Motor neuron (in vitro differentiated cells): ENCODE data around the gene CARS1. TPM values are rescaled to one million over a fixed set of nuclear protein-coding genes. Genes with fewer than 3 reads are reported as not detected.
"Not testable (repeated sequence)": the region's sequence is repeated elsewhere in the genome, so short reads cannot be mapped to it uniquely, and the experiment has no call there.

ENCODE experiments used
- ATAC-seq, 8 experiments: fragments of 200-7000 bp; cut with Tn5 transposase; replicated peaks in 6 of 8; 2 replicates each; pipeline ENCODE4 v1.8.0; 2021; ENCODE audit warnings: mild to moderate bottlenecking in 8 of 8, moderate library complexity in 8 of 8
- H3K27ac ChIP-seq, 2 donors: fragments of 250-450 bp; sonication (Bioruptor Pico); 2 replicates each; pipeline ENCODE4 v1.9.0; 2021; ENCODE audit warnings: antibody characterized with exemption in 2 of 2, mild to moderate bottlenecking in 2 of 2, moderate library complexity in 1 of 2
- H3K4me1 ChIP-seq, 2 donors: fragments of 250-450 bp; sonication (Bioruptor Pico); replicated peaks in 1 of 2; 2 replicates each; pipeline ENCODE4 v1.6.1; 2021; ENCODE audit warnings: antibody characterized with exemption in 2 of 2, mild to moderate bottlenecking in 2 of 2, moderate library complexity in 1 of 2
- H3K4me3 ChIP-seq, 5 donors: fragments of 250-450 bp; sonication (Bioruptor Pico); 2 replicates each; pipeline ENCODE4 v1.9.0; 2021; ENCODE audit warnings: antibody characterized with exemption in 5 of 5, mild to moderate bottlenecking in 5 of 5, moderate library complexity in 4 of 5
- WGBS, 10 experiments: fragments of 450-650 bp; shearing (Covaris generic); methylation state at CpG; one replicate each; pipeline ENCODE4 v1.0.0; 2022; 5-methylcytosine and 5-hydroxymethylcytosine counted together
- in situ Hi-C, 9 experiments: fragments of 400-800 bp; cut with MboI; loops; one replicate each; pipeline ENCODE4 v1.15.0; 2021; ENCODE audit warnings: low sequenced_read_pairs in 9 of 9, low pct_unique_long_range_greater_than_20kb in 2 of 9; ENCODE audit not compliant: unreplicated experiment in 9 of 9
- total RNA-seq, 8 experiments: library from RNA; unstranded; fragments of 300-600 nt; gene quantifications; 2 replicates each; pipeline versions ENCODE4 v1.2.3 to v1.2.4, GENCODE V29; 2022

The CARS1 gene
- total RNA-seq, 8 experiments from 2014 or later: 37.9 to 119 (median 65.5) TPM

DNA sequence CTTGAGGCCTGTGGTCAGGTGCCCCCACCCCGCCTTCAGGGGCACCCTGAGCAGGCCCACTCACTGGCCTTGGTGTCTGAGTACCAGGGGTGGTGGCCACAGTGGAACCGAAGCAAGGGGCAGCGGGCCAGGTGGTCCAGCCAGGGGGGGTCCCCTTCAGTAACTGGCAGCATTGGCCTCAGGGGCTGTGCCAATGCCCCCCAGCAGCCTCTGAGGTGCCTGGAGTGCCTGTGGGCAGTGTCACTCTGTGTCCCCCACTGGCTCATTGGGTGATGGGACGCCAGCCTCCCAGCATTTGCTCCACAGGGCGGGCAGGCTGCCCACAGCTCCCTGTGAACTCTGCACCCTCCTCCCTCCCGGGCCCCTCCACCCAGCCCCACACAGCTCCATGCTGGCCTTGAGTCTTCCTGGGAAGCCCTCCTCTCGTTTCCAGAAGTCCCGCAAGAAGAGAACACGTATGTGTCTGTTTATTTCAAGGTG lies 29.5 kb upstream of the CARS1 start:
- Histone ChIP-seq H3K4me3 (no peak overlapping the region), H3K27ac (no peak overlapping the region), H3K4me1 (no peaks in the 10 kb centered on the region)
- 0 to 100% methylated on average over 1 to 2 of the region's 9 CpGs; no CpG with 5 or more reads in 8 of the 10 experiments for WGBS, 10 experiments
- no peak for ATAC-seq
- in situ Hi-C loops: no loop called here

DNA sequence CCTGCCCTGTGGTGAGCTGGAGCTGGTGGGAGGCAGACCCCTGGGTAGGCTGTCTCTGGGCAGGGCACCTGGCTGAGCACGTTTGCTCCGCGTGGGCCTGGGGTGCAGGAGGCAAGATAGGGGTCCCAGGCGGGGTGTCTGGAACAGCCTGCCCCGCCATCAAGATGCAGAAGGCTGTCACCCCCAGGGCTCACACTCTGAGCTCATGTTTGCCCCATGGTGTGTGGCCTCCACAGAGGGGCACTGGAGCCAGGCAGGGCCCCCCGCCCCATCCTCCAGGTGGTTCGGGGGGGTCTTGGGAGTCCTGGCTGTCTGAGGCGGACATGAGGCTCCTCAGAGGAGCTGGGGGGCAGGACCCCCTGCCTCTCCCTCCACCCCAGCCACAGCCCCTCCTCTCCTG lies 28.9 kb upstream of the CARS1 start:
- in situ Hi-C loops: no loop called here
- ATAC-seq: peak in 1 of 8 experiments; percentile 12
- Histone ChIP-seq H3K4me3 (no peak overlapping the region), H3K4me1 (no peaks in the 10 kb centered on the region), H3K27ac (no peak overlapping the region)
- 50 to 82% methylated on average over 2 to 3 of the region's 8 CpGs; no CpG with 5 or more reads in 8 of the 10 experiments for WGBS, 10 experiments

DNA sequence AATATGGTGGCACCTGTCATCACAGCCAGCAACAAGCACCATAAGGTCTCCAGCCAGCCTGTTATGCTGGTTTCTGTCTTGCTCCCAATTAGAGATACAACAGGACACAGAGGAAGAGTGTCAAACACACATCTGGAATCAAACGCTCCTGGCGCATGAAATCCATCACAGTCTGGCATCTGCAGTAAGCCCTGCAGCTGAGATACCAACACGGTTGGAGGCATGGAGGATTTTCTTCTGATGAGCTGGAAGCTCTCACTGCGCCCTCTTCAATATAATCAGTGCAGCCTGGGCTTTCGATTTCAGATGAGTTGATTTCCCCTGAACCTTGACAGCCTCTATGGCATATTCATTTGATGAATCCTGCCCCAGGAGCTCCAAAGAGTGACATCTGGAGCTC lies 27.8 kb upstream of the CARS1 start:
- no peak overlapping the region for H3K4me3 ChIP-seq
- in situ Hi-C loops: no loop called here
- WGBS, 10 experiments: 0 to 100% (median 70%) methylated on average over 1 to 5 of the region's 5 CpGs; no CpG with 5 or more reads in 4 of the 10 experiments
- no peak overlapping the region for H3K27ac ChIP-seq
- ATAC-seq: peak in 2 of 8 experiments; percentile 7 to 27
- no peaks in the 10 kb centered on the region for H3K4me1 ChIP-seq

DNA sequence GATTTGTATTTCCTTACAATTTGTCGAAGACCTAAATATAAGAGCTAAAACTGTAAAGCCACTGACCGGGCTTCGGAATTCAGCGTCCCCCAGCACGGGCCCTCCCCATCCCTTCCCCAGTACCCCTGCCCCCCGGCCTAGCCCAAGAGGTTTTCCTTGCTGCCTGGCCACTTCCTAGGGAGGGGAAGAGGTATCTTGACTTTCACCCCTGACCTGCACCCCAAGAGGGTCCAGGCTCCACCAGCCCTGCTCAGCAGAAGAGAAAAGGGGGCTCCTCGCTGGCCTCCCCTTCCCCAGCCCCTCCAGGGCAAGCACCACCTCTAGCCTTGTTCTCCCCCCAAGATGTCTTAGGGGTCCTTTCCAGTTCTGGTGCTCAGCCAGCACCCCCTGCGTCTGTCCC lies 26.1 kb upstream of the CARS1 start:
- 76 to 87% methylated on average over 2 to 3 of the region's 8 CpGs; no CpG with 5 or more reads in 8 of the 10 experiments for WGBS, 10 experiments
- in situ Hi-C loops: no loop called here
- no peaks in the 10 kb centered on the region for H3K4me1 ChIP-seq
- no peak overlapping the region for H3K4me3 ChIP-seq
- no peak overlapping the region for H3K27ac ChIP-seq
- no peak for ATAC-seq

DNA sequence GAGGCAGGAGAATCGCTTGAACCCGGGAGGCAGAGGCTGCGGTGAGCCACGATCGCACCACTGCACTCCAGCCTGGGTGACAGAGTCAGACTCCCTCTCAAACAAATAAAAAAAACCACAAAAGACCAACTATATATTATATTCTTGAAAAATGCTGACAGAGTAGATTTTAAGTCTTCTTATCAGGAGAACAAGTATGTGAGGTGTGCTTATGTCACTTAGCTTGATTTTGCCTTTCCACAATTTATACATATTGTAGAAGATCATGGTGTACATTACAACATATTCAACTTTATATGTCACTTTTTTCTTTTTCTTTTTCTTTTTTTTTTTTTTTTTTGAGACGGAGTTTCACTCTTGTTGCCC lies 24.1 kb upstream of the CARS1 start:
- H3K27ac ChIP-seq: no peak overlapping the region
- 33 to 100% (median 83%) methylated on average over 1 to 6 of the region's 6 CpGs; no CpG with 5 or more reads in 3 of the 10 experiments for WGBS, 10 experiments
- no peak for ATAC-seq

DNA sequence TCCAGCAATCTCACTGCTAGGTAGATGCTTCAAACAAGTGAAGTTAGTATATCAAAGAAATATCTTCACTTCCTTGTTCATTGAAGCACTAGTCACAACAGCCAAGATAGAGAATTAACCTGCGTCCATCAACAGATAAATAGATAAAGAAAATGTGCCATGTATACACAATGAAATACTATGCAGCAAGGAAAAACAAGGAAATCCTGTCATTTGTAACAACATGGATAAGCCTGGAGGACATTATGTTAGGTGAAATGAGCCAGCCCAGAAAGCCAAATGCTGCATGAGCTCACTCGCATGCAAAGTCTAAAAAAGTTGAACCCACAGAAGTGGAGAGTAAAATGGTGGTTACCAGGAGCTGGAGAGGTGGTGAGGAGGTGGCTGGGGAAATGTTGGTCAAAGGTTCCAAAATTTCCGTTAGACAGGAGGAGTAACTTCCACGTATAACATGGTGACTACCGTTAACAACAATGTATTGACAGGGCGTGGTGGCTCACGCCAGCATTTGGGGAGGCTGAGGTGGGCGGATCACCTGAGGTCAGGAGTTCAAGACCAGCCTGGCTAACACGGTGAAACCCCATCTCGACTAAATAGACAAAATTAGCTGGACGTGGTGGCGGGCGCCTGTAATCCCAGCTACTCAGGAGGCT lies 23.6 kb upstream of the CARS1 start:
- in situ Hi-C loops: no loop called here
- Histone ChIP-seq H3K4me3 (no peak overlapping the region), H3K4me1 (no peaks in the 10 kb centered on the region), H3K27ac (no peak overlapping the region)
- no peak for ATAC-seq
- WGBS, 10 experiments: 53 to 100% (median 85%) methylated on average over 1 to 12 of the region's 13 CpGs

More for the DNA sequence above, 24.1 kb upstream of the CARS1 start:
- Histone ChIP-seq H3K4me3 (no peak overlapping the region), H3K4me1 (no peaks in the 10 kb centered on the region)
- in situ Hi-C loops: no loop called here

DNA sequence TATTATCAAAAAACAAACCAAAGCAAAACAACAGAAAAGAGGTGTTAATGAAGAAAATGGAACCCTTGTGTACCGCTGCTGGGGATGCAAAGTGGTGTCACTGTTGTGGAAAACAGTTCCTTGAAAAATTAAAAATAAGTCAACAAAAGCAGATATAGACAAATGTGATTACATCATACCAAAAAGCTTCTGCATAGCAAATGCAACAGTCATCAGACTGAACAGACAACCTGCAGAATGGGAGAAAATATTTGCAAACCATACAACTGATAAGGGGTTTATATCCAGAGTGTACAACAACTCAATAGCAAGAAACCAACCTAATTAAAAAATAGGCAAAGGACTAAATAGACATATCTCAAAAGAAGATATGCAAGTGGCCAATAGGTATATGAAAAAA lies 22.9 kb upstream of the CARS1 start:
- in situ Hi-C loops: no loop called here
- no peak for ATAC-seq
- Histone ChIP-seq H3K27ac (no peak overlapping the region), H3K4me1 (no peaks in the 10 kb centered on the region), H3K4me3 (no peak overlapping the region)
- 86 to 100% (median 98%) methylated on average over 1 of the region's 1 CpG; no CpG with 5 or more reads in 2 of the 10 experiments for WGBS, 10 experiments

DNA sequence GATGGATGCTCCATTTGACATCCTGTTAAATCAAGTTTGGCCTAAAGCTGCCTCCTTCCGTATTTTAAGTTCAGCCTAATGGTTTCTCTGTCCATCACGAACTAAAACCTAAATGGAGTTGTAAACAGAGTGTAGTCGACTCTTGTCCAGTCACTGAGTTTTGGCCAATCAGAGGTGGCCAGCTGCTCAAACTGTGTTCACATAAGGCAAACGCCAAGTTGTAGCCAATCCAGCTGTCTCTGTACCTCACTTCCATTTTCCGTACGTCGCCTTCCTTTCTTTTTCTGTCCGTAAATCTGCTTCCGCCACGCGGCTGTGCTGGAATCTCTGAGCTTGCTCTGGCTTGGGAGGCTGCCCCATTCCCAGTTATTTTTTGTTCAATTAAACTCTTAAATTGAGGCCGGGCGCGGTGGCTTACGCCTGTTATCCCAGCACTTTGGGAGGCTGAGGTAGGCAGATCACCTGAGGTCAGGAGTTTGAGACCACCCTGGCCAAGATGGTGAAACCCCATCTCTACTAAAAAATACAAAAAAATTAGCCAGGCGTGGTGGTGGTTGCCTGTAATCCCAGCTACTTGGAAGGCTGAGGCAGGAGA lies 20.7 kb upstream of the CARS1 start:
- in situ Hi-C loops: no loop called here
- WGBS, 10 experiments: 13 to 97% (median 79%) methylated on average over 1 to 15 of the region's 16 CpGs; no CpG with 5 or more reads in 2 of the 10 experiments
- H3K27ac ChIP-seq: no peak overlapping the region
- no peak for ATAC-seq
- H3K4me3 ChIP-seq: no peak overlapping the region
- H3K4me1 ChIP-seq: no peaks in the 10 kb centered on the region

DNA sequence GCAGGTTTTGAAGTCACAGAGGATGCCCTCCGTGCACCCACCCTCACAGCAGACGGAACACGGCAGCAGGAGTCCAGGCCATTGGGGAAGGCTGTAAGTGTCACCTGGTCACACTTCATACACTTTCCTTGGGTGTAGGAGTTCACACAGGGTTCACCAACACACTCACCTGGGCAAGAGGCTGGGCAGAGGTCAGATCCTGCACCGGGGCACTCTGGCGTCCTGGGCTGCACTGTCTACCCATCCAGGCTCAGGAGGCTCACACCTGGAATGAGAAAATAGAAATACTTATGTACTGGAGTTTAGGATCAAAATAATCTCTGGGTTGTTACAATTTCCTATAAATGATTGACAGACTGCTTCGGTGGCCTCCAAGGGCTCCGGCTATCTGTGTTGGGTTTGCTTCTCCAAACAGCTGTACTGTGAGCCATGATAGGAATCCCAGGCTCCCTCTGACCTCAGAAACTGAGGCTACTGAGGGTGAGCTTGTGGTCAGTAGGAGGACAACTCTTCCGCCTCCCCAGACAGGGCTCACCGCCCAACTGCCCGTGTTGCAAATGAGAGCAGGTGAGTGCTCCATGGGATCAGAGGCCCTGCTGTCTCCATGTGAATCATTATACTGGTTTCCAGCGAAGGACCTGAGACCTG lies 20.1 kb upstream of the CARS1 start:
- Histone ChIP-seq H3K27ac (no peak overlapping the region), H3K4me3 (no peak overlapping the region), H3K4me1 (no peaks in the 10 kb centered on the region)
- 67 to 95% (median 80%) methylated on average over 1 to 7 of the region's 11 CpGs; no CpG with 5 or more reads in 4 of the 10 experiments for WGBS, 10 experiments
- in situ Hi-C loops: no loop called here
- no peak for ATAC-seq

DNA sequence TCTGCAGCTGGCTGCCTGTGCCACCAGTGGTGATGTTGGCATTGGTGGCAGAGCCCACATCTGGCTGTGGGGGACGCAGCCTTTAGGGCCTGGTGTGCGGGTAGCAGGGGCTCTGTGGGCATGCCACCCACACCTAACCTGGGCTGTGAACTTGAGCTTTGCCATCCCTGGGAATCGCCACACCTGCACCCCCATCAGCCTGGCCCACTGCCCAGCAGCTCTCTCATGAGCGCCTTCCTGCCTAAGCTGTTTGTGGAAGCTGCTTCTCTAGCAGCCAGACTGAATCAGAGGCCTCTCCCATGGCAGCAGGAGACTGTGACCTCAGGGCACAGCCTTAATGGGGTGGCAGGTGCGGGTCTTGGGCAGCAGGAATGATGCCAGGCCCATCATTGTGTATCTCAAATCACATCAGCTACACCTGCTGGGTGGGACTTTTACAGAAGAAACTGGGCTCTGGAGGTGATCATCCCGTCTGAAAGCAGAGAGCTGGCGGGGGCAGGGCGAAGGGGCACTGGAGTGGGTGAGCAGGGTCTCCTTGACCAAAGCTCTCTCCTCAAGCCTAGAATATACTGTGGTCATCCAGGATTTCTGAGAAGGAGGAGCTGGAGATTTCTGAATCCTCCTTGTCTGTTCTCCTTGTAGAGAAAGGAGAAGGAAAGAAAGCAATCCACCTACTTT lies 17.8 kb upstream of the CARS1 start:
- H3K4me3 ChIP-seq: no peak overlapping the region
- 80 to 100% (median 90%) methylated on average over 1 to 2 of the region's 8 CpGs; no CpG with 5 or more reads in 7 of the 10 experiments for WGBS, 10 experiments
- no peak for ATAC-seq
- H3K27ac ChIP-seq: no peak overlapping the region
- H3K4me1 ChIP-seq: no peaks in the 10 kb centered on the region
- in situ Hi-C loops: no loop called here

DNA sequence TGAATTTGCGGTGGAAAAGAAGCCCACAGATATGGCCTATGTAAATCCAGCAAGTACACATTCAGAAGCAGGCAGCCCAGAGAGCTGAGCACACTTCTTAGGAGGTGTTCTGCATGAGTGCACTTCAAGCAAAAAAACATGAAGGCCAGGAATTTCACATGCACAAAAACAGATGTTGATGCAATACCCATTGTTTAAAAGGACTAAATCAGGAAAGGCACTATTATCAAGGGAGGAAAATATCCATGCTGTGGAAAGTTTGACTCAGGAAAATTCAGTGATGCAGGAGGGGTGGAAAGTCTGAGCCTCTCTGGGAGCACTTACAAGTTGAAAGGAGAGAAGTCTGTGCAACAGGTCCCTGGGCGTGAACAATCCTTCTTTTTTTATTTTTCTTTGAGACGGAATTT lies 15.8 kb upstream of the CARS1 start:
- ATAC-seq: peak in 7 of 8 experiments; percentile 61 to 98 (median 88)
- Histone ChIP-seq H3K4me1 (no peaks in the 10 kb centered on the region), H3K4me3 (no peak overlapping the region), H3K27ac (no peak overlapping the region)
- in situ Hi-C loops: no loop called here
- WGBS, 10 experiments: 19 to 93% (median 52%) methylated on average over 1 to 3 of the region's 3 CpGs; no CpG with 5 or more reads in 3 of the 10 experiments

DNA sequence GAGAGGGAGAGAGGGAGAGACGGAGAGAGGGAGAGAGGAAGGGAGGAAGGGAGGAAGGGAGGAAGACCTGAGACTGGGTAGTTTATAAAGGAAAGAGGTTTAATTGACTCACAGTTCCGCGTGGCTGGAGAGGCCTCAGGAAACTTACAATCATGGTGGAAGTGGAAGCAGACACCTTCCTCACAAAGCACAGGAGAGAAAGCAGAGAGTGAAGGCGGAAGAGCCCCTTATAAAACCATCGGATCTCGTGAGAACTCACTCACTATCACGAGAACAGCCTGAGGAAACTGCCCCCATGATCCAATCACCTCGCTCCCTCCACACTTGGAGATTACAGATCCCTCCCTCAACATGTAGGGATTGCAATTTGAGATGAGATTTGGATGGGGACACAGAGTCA lies 12.2 kb upstream of the CARS1 start:
- no peak overlapping the region for H3K27ac ChIP-seq
- no peak for ATAC-seq
- no peaks in the 10 kb centered on the region for H3K4me1 ChIP-seq
- 28 to 81% (median 70%) methylated on average over 2 to 7 of the region's 8 CpGs; no CpG with 5 or more reads in 3 of the 10 experiments for WGBS, 10 experiments
- in situ Hi-C loops: no loop called here
- no peak overlapping the region for H3K4me3 ChIP-seq

DNA sequence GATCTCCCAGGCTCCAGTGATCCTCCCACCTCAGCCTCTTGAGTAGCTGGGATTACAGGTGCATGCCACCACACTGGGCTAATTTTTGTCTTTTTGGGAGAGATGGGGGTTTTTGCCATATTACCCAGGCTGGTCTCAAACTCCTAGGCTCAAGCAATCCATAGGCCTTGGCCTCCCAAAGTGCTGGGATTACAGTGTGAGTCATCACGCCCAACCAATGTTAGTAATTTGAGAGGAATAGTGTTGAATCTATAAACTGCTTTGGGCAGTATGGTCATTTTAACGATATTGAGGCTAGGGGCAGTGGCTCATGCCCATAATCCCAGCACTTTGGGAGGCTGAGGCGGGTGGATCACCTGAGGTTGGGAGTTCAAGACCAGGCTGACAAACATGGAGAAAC lies 9.1 kb upstream of the CARS1 start:
- 60 to 95% (median 83%) methylated on average over 1 to 3 of the region's 3 CpGs; no CpG with 5 or more reads in 1 of the 10 experiments for WGBS, 10 experiments
- H3K4me3 ChIP-seq, H3K27ac ChIP-seq, ATAC-seq, H3K4me1 ChIP-seq, in situ Hi-C loops: not testable (repeated sequence)
